ENCODE measurements around the gene MN1. TPM values are rescaled to one million over a fixed set of nuclear protein-coding genes. Genes with fewer than 3 reads are reported as not detected.

MN1 gene
- total RNA-seq, 1 donor from 2014 or later = 4.0 TPM

DNA sequence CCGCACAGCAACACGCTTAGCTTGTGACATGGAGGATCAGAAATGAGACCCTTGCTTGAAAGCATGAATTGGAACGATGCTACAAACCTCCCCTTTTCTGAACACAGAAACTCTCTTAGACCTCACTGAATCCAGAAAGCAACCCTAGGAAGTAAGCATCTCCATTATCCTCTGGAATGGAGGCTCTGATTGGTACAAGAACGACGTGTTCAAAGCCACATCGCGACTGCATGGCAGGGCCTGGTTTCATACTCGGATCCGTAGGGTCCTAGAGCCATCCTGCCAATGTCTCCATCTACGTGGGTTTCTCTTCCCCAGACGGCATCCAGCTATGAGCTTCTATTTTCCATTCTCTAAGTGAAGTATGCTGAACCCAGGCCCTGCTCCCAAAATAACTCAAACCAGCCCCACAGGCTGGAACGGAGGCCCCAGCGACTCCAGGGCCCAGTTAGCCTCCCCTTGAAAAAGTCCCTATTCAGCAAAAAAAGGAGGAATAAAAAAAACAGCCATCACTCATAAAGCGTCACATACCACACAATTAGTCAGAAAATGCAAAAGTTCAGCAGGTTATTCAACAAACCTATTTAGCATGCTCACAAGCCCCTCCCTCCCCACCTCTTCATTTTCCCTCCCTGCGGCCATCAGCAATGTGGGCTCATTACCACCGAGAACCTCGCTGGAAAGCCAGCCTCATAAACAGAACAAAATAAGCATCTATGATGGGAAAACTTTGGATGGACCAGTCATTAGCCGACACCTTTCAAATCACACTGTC lies 7.1 kb upstream of the MN1 start:
- H3K4me3 ChIP-seq = no peak overlapping the region
- peaks cover 10% of the 10 kb centered on the region for H3K4me1 ChIP-seq
- no peaks in the 10 kb centered on the region for H3K36me3 ChIP-seq
- intact Hi-C loops (cut with DNase I) = loop anchor here (10.0 kb wide), 1 partner anchor 1054 kb away; no protein-coding TSS in a partner anchor
- peaks cover 4% of the 10 kb centered on the region for H3K27me3 ChIP-seq
- no peak overlapping the region for H3K27ac ChIP-seq
- ATAC-seq = no peak
- no peaks in the 10 kb centered on the region for H3K9me3 ChIP-seq
- no peak for DNase-seq
- TF ChIP-seq, protein P1, sequence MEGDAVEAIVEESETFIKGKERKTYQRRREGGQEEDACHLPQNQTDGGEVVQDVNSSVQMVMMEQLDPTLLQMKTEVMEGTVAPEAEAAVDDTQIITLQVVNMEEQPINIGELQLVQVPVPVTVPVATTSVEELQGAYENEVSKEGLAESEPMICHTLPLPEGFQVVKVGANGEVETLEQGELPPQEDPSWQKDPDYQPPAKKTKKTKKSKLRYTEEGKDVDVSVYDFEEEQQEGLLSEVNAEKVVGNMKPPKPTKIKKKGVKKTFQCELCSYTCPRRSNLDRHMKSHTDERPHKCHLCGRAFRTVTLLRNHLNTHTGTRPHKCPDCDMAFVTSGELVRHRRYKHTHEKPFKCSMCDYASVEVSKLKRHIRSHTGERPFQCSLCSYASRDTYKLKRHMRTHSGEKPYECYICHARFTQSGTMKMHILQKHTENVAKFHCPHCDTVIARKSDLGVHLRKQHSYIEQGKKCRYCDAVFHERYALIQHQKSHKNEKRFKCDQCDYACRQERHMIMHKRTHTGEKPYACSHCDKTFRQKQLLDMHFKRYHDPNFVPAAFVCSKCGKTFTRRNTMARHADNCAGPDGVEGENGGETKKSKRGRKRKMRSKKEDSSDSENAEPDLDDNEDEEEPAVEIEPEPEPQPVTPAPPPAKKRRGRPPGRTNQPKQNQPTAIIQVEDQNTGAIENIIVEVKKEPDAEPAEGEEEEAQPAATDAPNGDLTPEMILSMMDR (IDR thresholded peaks at IDR 0.05) = no peak

DNA sequence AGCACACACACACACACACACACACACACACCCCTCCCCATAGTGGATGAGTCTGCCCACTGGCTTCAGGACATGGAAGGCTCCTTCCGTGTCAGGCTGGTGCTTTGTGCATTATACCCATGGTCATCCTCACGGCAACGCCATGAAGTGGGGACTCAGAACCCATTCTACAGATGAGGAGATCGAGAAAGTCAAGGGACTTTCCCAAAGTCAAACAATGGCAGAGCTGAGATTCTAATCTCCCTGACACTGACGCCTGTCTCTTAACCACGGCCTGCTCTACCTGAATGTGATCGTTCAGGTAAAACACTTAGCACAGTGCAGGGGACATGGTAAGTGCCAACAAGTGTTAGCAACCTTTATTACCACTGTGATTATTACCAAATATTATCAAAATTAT lies 4.3 kb upstream of the MN1 start:
- H3K4me3 ChIP-seq = no peak overlapping the region
- intact Hi-C loops (cut with DNase I) = loop anchor here (10.0 kb wide), 1 partner anchor 1051 kb away; no protein-coding TSS in a partner anchor
- no peaks in the 10 kb centered on the region for H3K36me3 ChIP-seq
- TF ChIP-seq, protein P1 (IDR thresholded peaks at IDR 0.05) = no peak
- H3K27me3 ChIP-seq = peaks cover 6% of the 10 kb centered on the region
- no peaks in the 10 kb centered on the region for H3K9me3 ChIP-seq
- ATAC-seq = no peak
- peaks cover 18% of the 10 kb centered on the region for H3K4me1 ChIP-seq
- no peak for DNase-seq
- no peak overlapping the region for H3K27ac ChIP-seq

DNA sequence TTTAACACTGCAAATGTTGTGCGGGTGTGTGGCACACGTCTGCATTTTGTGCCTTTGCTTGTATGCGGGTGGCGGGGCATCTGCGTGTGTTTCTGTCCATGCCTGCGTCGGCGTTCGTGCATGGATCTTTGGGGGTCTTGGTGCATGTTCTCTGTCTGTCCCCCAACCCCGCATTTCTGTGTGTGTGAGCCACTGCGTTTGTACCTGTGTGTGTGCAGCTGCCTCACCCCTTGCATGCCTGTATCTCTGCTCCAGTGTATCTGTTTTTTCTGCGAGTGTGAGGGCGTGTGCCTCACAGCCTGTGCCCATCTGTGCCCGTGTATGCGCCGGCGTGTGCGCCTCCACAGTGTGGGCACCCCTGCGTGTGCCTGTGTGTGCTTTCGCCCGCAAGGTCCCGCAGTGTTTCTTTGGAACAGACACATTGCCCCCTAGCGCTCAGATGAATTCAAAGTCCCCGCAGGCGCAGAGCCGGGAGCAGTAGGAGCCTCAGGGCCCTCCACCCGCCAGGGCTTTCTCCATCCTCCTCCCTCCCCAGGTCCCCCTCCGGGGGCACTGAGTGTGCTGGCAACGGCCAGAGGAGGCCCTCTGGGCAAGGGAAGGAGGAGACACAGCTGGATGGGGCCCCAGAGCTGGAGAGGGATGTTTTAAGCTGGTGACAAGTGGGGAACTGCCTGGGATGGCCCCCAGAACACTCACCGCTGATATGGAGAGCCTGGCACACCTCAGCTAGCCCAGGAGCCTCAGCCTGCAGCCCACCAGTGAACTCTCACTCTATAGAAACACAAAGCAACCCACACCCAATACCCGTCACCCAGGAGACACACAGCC lies 3.1 kb upstream of the MN1 start:
- peak; percentile 76 for DNase-seq
- no peaks in the 10 kb centered on the region for H3K9me3 ChIP-seq
- peaks cover 20% of the 10 kb centered on the region for H3K4me1 ChIP-seq
- ATAC-seq = peak; percentile 67
- TF ChIP-seq, protein P1 (IDR thresholded peaks at IDR 0.05) = peak; percentile 73
- H3K36me3 ChIP-seq = no peaks in the 10 kb centered on the region
- intact Hi-C loops (cut with DNase I) = loop anchor here (10.0 kb wide), 1 partner anchor 1050 kb away; no protein-coding TSS in a partner anchor
- peaks cover 18% of the 10 kb centered on the region for H3K27me3 ChIP-seq
- H3K4me3 ChIP-seq = no peak overlapping the region
- no peak overlapping the region for H3K27ac ChIP-seq

DNA sequence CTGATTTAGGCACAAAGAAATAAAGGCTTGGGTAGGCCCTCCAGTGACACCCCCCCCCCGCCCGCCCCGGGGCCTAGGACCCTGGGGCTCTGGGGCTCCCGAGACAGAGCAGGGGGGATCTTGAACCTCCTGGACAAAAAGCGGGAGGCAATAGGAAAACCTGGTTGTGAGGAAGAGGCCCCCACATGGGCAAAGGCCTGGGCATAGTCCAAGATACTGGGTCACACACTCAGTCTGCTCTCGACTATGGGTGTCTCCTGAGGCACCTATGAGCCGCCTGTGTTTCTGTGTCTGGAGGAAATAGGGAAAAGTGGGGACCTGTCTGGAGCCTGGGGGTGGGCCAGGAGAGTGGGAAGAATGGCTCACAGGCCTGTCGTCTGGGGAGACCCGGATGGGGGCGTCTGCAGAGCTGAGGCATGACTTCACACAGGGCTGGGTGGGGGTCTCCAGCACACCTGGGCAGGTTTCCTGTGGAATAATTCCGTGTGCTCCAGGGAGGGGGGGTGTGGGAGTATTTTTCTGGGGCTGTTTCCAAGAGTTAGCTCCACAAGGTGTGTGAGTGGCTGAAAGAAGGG lies 2.4 kb upstream of the MN1 start:
- peaks cover 25% of the 10 kb centered on the region for H3K27me3 ChIP-seq
- DNase-seq (no peak), ATAC-seq (no peak)
- no peak overlapping the region for H3K27ac ChIP-seq
- TF ChIP-seq, protein P1 (IDR thresholded peaks at IDR 0.05) = no peak
- peaks cover 20% of the 10 kb centered on the region for H3K4me1 ChIP-seq
- no peaks in the 10 kb centered on the region for H3K36me3 ChIP-seq
- intact Hi-C loops (cut with DNase I) = loop anchor here (10.0 kb wide), 1 partner anchor 1049 kb away; no protein-coding TSS in a partner anchor
- no peak overlapping the region for H3K4me3 ChIP-seq
- no peaks in the 10 kb centered on the region for H3K9me3 ChIP-seq

DNA sequence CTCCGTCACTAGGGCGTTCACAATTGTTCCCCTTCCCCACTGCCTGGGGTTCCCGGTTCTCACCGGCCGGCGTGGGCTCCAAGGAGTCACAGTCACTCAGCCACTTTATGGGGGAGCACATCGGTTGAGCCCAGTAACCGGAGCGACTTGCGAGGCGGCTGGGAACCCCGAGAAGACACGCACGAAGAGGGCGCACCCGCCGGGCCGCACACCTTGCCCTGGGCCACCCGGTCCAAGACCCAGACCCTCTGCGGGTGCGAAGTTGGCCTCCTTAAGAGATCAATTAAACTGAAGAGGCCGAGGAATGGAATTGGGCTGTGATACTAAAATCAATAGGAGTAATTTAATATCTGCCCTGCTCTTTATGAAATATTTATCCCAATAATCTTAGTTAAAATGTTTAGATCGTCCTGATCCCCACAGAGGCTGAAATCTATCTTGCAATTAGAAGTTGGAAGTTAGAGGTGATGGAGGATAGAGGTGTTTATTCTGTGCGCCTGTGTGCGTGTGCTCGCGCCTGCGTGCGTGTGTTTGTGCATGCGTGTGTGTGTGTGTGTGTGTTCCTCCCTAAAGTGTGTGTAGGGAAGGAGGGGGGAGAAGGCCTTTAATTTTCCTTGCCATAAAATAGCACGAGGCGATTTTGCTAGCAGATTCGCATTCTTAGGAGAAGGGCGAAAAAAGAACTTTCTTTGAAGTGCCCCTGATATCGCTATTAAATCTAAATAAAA lies 954 bp upstream of the MN1 start:
- intact Hi-C loops (cut with DNase I) = loop anchor here (10.0 kb wide), 1 partner anchor 1048 kb away; no protein-coding TSS in a partner anchor
- Histone ChIP-seq H3K27me3 (peaks cover 27% of the 10 kb centered on the region), H3K36me3 (no peaks in the 10 kb centered on the region), H3K27ac (peak overlapping the region; percentile 66), H3K9me3 (no peaks in the 10 kb centered on the region), H3K4me1 (peaks cover 20% of the 10 kb centered on the region), H3K4me3 (peak overlapping the region; percentile 69)
- DNase-seq = no peak
- TF ChIP-seq, protein P1 (IDR thresholded peaks at IDR 0.05) = no peak
- ATAC-seq = no peak

Data from upper lobe of right lung (tissue), 1 donor.